Heart left ventricle (tissue), 13 donors: ENCODE measurements around the gene MRPL12.

Source experiments
- CTCF ChIP-seq, 12 donors: fragments of 200-600 bp; sonication (generic) in 4 of 12; IDR thresholded peaks; one replicate each; pipeline versions ENCODE4 v1.5.0 to v1.8.0; 2018 to 2022; ENCODE audit warnings: antibody characterized with exemption in 12 of 12, mild to moderate bottlenecking in 5 of 12
- POLR2A ChIP-seq, 2 donors: fragments of 450-650 bp; IDR thresholded peaks; one replicate each; pipeline ENCODE4 v1.6.1; 2017; ENCODE audit warnings: antibody characterized with exemption in 2 of 2, mild to moderate bottlenecking in 2 of 2, moderate library complexity in 2 of 2
- donor health status: ischemic (EF 13 %, LVEDD 7.1; RV severe dilation, severe dysfunction).
- donor health status: DM: no; HTN: yes; CAD: no.
- donor health status: DM: no; HTN: no; CAD: no.
- donor health status: ischemic (EF 25% LVEDD 6.9; RV normal size, moderate dysfunction).
- donor health status: ischemic (EF 25% LVEDD 5.7; RV mildly dilated, moderate dysfunction).
- donor health status: ischemic (EF 35%, LVEDD 5.7; RV mildly dilated, moderate dysfunction).
- donor health status: nonischemic (EF 11% LVEDD 7.7; RV severe dilation, severe dysfunction).
- donor health status: DM: yes; HTN: yes; CAD: no.
- donor health status: PGD.
- donor health status: ischemic (EF 29% LVEDD 5.4; RV normal size, mild dysfunction).
- donor health status: nonischemic (EF 23%, LVEDD 6.1; RV moderate dilation, normal function).

GRCh38 chr17:81662002-81662401 lies 41.2 kb upstream of the MRPL12 start:
- TF ChIP-seq CTCF (IDR thresholded peaks at IDR 0.05) (no peak), POLR2A (IDR thresholded peaks at IDR 0.05) (no peak)
